ENCODE results near the gene DDX1. TPM values are rescaled to one million over a fixed set of nuclear protein-coding genes. Genes with fewer than 3 reads are reported as not detected.

DDX1 gene
- total and polyA plus RNA-seq, 9 of the 15 experiments (the other 6 are each of a cell fraction or from before 2014, with no cell fraction given), result 116 to 277 (median 232) TPM

GRCh38 chr2:15571729-15572128 is 19.9 kb upstream of the DDX1 start (continued):
- TF ChIP-seq ZNF695 (CRISPR knock-in tag; IDR thresholded peaks at IDR 0.05) (no peak), ZNF212 (CRISPR knock-in tag; IDR thresholded peaks at IDR 0.05) (no peak), ZNF12 (CRISPR knock-in tag; IDR thresholded peaks at IDR 0.05) (no peak), MAFK (IDR thresholded peaks at IDR 0.05; ENCODE audit: low read length) (no peak), BCOR (IDR thresholded peaks at IDR 0.05) (no peak), BRD4 (IDR thresholded peaks at IDR 0.05) (peak; percentile 44; the same call in 1 of the 2 replicates), NR2C2 (CRISPR knock-in tag; IDR thresholded peaks at IDR 0.05) (no peak), NR2C2 (tag; IDR thresholded peaks at IDR 0.05) (0 out of 2 replicates have a peak, but pooled peaks have one; percentile 25), ZFP30 (CRISPR knock-in tag; IDR thresholded peaks at IDR 0.05; ENCODE audit: borderline replicate concordance) (no peak), ZNF583 (CRISPR knock-in tag; IDR thresholded peaks at IDR 0.05) (no peak), ZFX (CRISPR knock-in tag; IDR thresholded peaks at IDR 0.05) (peak; percentile 68), ZC3H4 (CRISPR knock-in tag; IDR thresholded peaks at IDR 0.05; ENCODE audit: borderline replicate concordance) (no peak), RNF2 (IDR thresholded peaks at IDR 0.05) (no peak), CHAMP1 (IDR thresholded peaks at IDR 0.05) (no peak), UBTF (IDR thresholded peaks at IDR 0.05; ENCODE audit: borderline replicate concordance in 1 of 2, low read depth in 2 of 2, low read length in 2 of 2) (no peak), ID3 (CRISPR knock-in tag; IDR thresholded peaks at IDR 0.05) (no peak), ID3 (tag; IDR thresholded peaks at IDR 0.05) (no peak), TSC22D4 (tag; IDR thresholded peaks at IDR 0.05) (no peak), MEF2A (IDR thresholded peaks at IDR 0.05; ENCODE audit: control insufficient read depth, low read depth, low read length) (no peak), ZNF217 (CRISPR knock-in tag; IDR thresholded peaks at IDR 0.05) (no peak), SMAD1 (IDR thresholded peaks at IDR 0.05; ENCODE audit: low read depth, low read length, partially characterized antibody) (no peak), TFE3 (CRISPR knock-in tag; IDR thresholded peaks at IDR 0.05) (no peak), SREBF1 (IDR thresholded peaks at IDR 0.05; ENCODE audit: borderline replicate concordance, low read depth, low read length) (no peak), ERF (CRISPR knock-in tag; IDR thresholded peaks at IDR 0.05) (no peak)

Data from K562 (cell line).